ENCODE data around the gene MYO1E.

Gene MYO1E

DNA sequence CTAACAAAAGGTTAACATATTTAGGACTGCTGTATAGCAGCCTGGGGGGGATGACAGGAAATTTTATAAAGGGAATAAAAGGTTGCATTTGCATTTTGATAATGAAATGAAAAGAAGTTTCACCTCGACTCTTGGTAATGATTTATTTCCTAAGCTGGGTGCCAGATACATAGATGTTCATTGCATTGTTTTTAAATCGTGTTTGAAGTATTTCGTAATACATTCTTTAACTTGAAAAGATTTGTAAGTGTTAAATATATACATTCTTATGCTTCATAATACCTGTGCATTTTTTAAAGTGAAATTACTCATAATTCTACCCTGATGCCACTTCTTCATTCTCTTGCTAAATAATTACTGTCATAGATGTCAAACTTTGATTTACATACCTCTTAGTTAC is 143.2 kb downstream of the MYO1E start:
- Histone ChIP-seq H3K4me1 (ENCODE audit: control insufficient read depth, insufficient read depth, low read length) (peaks cover 9% of the 10 kb centered on the region), H3K27ac (ENCODE audit: low read length) (no peak overlapping the region), H3K27me3 (ENCODE audit: control insufficient read depth in 1 of 2, insufficient read depth in 2 of 2, low read length in 2 of 2) (no peaks in the 10 kb centered on the region), H3K9me3 (ENCODE audit: control insufficient read depth in 2 of 2, low read length in 2 of 2) (no peaks in the 10 kb centered on the region), H3K9ac (ENCODE audit: low read length in 2 of 2) (no peak overlapping the region), H3K36me3 (ENCODE audit: control insufficient read depth in 2 of 2, insufficient read depth in 2 of 2, low read length in 2 of 2) (peaks cover 1 to 3% of the 10 kb centered on the region in 2 donors), H3K4me3 (ENCODE audit: low read length in 2 of 2) (no peak overlapping the region)

DNA sequence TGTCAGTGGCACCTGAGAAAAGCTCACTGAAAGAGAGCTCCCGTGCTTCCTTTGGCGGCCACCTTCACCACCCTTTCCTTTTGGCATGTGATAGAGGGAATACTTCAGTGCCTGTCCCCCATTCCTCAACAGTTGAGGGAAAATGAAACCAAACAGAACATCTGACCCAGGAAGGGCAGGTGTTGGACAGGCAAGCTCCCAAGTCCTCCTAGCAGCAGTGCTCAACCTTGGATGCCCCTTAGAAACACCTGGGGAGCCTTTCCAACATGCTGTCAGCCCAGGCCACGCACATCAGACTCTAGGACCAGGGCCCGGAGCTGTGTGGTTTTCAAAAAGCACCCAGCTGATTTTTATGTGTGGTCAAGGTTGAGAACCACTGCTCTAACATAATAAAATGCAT is 143.7 kb downstream of the MYO1E start:
- peaks cover 3 to 6% of the 10 kb centered on the region in 2 donors for H3K36me3 ChIP-seq (ENCODE audit: control insufficient read depth in 2 of 2, insufficient read depth in 2 of 2, low read length in 2 of 2)
- H3K4me1 ChIP-seq (ENCODE audit: control insufficient read depth, insufficient read depth, low read length), result peaks cover 9% of the 10 kb centered on the region
- H3K9me3 ChIP-seq (ENCODE audit: control insufficient read depth in 2 of 2, low read length in 2 of 2), result no peaks in the 10 kb centered on the region
- H3K27ac ChIP-seq (ENCODE audit: low read length), result no peak overlapping the region
- H3K4me3 ChIP-seq (ENCODE audit: low read length in 2 of 2), result no peak overlapping the region
- H3K27me3 ChIP-seq (ENCODE audit: control insufficient read depth in 1 of 2, insufficient read depth in 2 of 2, low read length in 2 of 2), result no peaks in the 10 kb centered on the region
- no peak overlapping the region for H3K9ac ChIP-seq (ENCODE audit: low read length in 2 of 2)

DNA sequence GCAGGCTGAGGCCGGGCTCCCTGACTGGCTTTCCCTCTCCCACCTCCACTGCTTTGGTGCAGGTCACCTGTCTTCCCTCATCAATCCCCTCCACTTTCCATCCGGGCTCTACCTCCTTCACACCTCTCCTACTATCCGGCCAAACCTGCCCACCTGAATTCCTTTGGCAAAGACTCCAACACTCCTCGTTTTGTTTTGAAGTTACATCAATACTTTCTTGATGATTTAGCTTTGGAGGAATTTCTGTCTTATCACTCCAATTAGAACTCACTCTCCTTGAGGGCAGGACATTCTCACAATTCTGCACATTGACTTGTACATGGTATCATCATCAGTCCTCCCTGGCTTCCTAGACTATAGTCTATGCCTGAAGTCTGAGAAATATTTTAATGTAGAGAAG is 145.7 kb downstream of the MYO1E start:
- no peak overlapping the region for H3K9ac ChIP-seq (ENCODE audit: low read length in 2 of 2)
- peaks cover 15 to 16% of the 10 kb centered on the region in 2 donors for H3K36me3 ChIP-seq (ENCODE audit: control insufficient read depth in 2 of 2, insufficient read depth in 2 of 2, low read length in 2 of 2)
- peaks cover 4% of the 10 kb centered on the region for H3K4me1 ChIP-seq (ENCODE audit: control insufficient read depth, insufficient read depth, low read length)
- H3K4me3 ChIP-seq (ENCODE audit: low read length in 2 of 2), result no peak overlapping the region
- H3K27me3 ChIP-seq (ENCODE audit: control insufficient read depth in 1 of 2, insufficient read depth in 2 of 2, low read length in 2 of 2), result no peaks in the 10 kb centered on the region
- no peaks in the 10 kb centered on the region for H3K9me3 ChIP-seq (ENCODE audit: control insufficient read depth in 2 of 2, low read length in 2 of 2)
- H3K27ac ChIP-seq (ENCODE audit: low read length), result no peak overlapping the region

DNA sequence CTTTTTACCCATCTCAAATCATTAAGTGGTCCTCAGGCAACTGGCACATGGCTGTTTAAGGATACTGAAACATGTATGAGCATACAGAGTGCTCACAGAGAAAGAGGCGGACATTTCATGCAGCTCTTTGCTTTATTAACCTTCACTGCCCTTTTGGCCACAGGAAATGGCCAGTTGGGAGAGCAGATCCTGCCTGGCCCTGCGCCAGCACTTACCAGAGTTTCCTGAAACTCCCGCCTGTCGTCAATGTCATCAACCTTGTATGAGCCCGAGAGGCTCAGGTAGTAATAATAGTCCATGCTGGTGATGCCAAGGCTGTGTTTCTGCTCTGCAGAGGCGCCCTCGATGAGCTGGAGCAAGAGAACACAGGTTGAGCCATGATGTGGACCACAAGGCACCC is 148.2 kb downstream of the MYO1E start:
- no peak overlapping the region for H3K4me3 ChIP-seq (ENCODE audit: low read length in 2 of 2)
- peaks cover 2% of the 10 kb centered on the region for H3K4me1 ChIP-seq (ENCODE audit: control insufficient read depth, insufficient read depth, low read length)
- peaks cover 16 to 17% of the 10 kb centered on the region in 2 donors for H3K36me3 ChIP-seq (ENCODE audit: control insufficient read depth in 2 of 2, insufficient read depth in 2 of 2, low read length in 2 of 2)
- no peaks in the 10 kb centered on the region for H3K9me3 ChIP-seq (ENCODE audit: control insufficient read depth in 2 of 2, low read length in 2 of 2)
- H3K27me3 ChIP-seq (ENCODE audit: control insufficient read depth in 1 of 2, insufficient read depth in 2 of 2, low read length in 2 of 2), result no peaks in the 10 kb centered on the region
- H3K9ac ChIP-seq (ENCODE audit: low read length in 2 of 2), result no peak overlapping the region
- H3K27ac ChIP-seq (ENCODE audit: low read length), result no peak overlapping the region

DNA sequence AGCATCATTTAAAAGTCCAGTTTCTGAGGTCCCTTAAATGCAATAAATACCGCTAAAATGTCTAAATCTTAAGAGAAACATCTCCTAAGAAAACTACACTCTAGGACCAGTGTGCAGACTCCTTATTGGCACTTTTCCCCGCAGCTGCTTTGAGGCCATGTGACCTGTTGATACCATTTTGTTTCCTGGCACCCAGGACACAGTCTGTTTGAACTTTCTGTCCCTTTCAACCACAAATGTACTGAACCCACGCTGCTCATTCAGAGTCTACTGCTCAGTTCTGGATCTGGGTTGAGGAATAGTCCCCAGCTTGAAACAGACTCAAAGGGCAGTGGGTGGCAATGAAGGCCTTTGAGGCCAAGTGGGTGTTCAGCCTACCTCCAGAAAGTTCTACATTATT is 148.9 kb downstream of the MYO1E start:
- Histone ChIP-seq H3K27me3 (ENCODE audit: control insufficient read depth in 1 of 2, insufficient read depth in 2 of 2, low read length in 2 of 2) (no peaks in the 10 kb centered on the region), H3K27ac (ENCODE audit: low read length) (no peak overlapping the region), H3K4me1 (ENCODE audit: control insufficient read depth, insufficient read depth, low read length) (peaks cover 2% of the 10 kb centered on the region), H3K36me3 (ENCODE audit: control insufficient read depth in 2 of 2, insufficient read depth in 2 of 2, low read length in 2 of 2) (peaks cover 16 to 17% of the 10 kb centered on the region in 2 donors), H3K4me3 (ENCODE audit: low read length in 2 of 2) (no peak overlapping the region), H3K9ac (ENCODE audit: low read length in 2 of 2) (no peak overlapping the region), H3K9me3 (ENCODE audit: control insufficient read depth in 2 of 2, low read length in 2 of 2) (no peaks in the 10 kb centered on the region)

DNA sequence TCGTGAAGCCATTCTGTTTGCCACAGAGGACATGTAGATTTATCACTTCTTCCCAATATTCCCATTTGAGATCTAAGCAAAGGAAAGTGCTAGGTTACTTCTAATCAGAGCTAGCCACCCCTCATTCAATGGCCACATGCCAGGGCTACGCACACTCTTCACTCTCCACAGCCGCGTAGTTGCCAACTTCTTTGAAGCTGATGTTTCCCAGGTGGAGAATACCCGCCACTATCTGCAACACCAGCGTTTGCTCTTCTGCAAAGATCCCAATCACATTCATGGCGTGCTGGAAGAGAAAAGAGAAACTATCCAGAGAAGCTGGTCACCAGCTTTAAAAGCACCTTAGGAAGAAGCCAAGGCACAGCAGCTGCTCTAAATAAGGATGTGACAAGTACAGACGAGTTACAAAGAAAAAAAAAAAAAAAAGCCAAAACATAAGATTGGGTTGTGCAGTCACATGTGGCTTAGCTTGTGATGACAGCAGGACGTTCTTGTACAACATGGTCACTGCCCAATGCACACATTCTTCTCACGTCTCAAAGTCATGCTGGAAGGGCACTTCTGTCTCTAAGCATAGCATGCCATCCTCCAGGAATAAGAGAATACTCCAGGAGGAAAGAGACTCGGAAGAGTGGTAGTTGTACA is 149.6 kb downstream of the MYO1E start:
- H3K27ac ChIP-seq (ENCODE audit: low read length), result no peak overlapping the region
- no peaks in the 10 kb centered on the region for H3K9me3 ChIP-seq (ENCODE audit: control insufficient read depth in 2 of 2, low read length in 2 of 2)

DNA sequence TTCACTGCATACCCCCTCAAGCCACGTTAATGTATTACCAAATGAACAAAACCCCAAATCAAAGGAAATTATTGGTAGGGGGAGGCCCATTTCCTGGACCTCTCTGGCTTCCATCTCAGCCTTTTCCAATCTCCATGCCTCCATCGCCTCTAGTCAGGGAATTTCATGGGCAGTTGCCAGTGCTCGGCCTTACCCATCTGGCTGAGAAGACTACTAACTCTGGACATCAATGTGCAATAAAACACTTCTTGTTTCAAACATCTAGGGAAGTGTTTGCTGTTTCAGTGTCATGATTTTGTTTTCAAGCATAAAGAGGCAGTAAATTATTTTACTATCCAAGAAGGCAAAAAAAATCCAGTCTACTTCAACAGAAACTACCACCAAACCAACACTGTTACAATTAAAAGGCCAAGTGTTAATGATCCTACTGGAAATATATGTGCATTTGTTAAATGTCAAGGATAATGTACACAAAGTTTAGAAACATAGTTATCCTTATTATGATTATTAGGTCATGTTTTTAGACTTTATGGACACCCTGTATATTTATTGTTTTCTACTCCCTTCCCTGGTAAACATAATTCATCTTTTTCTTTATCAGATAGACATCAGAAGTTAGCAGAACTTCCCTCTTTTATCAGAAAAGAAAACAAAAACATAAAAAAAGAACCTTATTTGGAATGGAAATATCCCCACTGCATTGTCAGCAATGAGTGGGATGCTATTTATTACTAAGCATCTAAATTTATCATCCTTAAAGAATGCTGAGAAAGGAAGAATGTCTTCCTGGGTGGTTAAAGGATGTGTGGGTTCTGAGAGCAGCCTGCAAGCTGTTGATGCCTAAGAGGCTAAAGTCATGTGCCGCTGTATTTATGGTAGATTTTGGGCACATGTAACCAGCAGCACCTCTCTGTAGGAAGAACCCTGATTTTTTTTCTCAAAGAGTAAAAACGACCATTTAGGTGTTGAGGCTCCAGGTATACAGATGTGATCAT is 150.9 kb downstream of the MYO1E start:
- no peak overlapping the region for H3K9ac ChIP-seq (ENCODE audit: low read length in 2 of 2)
- H3K27me3 ChIP-seq (ENCODE audit: control insufficient read depth in 1 of 2, insufficient read depth in 2 of 2, low read length in 2 of 2), result no peaks in the 10 kb centered on the region
- peaks cover 2% of the 10 kb centered on the region for H3K4me1 ChIP-seq (ENCODE audit: control insufficient read depth, insufficient read depth, low read length)
- H3K9me3 ChIP-seq (ENCODE audit: control insufficient read depth in 2 of 2, low read length in 2 of 2), result no peaks in the 10 kb centered on the region
- H3K27ac ChIP-seq (ENCODE audit: low read length), result no peak overlapping the region
- H3K4me3 ChIP-seq (ENCODE audit: low read length in 2 of 2), result no peak overlapping the region
- peaks cover 16 to 21% of the 10 kb centered on the region in 2 donors for H3K36me3 ChIP-seq (ENCODE audit: control insufficient read depth in 2 of 2, insufficient read depth in 2 of 2, low read length in 2 of 2)

More for the DNA sequence above, 149.6 kb downstream of the MYO1E start:
- Histone ChIP-seq H3K9ac (ENCODE audit: low read length in 2 of 2) (no peak overlapping the region), H3K4me3 (ENCODE audit: low read length in 2 of 2) (peak overlapping the region in 1 of 2 donors; percentile 8), H3K36me3 (ENCODE audit: control insufficient read depth in 2 of 2, insufficient read depth in 2 of 2, low read length in 2 of 2) (peaks cover 16 to 17% of the 10 kb centered on the region in 2 donors), H3K27me3 (ENCODE audit: control insufficient read depth in 1 of 2, insufficient read depth in 2 of 2, low read length in 2 of 2) (no peaks in the 10 kb centered on the region), H3K4me1 (ENCODE audit: control insufficient read depth, insufficient read depth, low read length) (peaks cover 2% of the 10 kb centered on the region)

DNA sequence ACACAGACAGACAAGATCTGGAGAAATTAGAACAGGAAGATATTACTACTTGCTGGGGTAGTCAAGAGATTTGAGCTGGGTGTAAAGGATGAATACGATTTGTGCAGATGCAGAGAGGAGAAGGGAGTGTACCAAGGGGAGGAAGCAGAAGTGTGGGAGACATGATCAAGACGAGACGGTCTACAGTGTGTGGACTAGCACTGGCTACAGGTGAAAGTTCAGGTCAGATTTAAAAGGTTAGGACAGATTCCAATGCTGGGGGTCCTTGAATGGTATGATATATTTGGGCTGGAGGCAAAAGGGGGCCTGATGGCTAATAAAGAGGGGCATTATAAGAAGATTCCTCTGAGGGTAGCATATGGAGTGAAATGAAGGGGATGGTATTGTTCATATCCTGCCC is 154.0 kb downstream of the MYO1E start:
- Histone ChIP-seq H3K36me3 (ENCODE audit: control insufficient read depth in 2 of 2, insufficient read depth in 2 of 2, low read length in 2 of 2) (peaks cover 11 to 27% of the 10 kb centered on the region in 2 donors), H3K4me3 (ENCODE audit: low read length in 2 of 2) (no peak overlapping the region), H3K27ac (ENCODE audit: low read length) (no peak overlapping the region), H3K27me3 (ENCODE audit: control insufficient read depth in 1 of 2, insufficient read depth in 2 of 2, low read length in 2 of 2) (no peaks in the 10 kb centered on the region), H3K4me1 (ENCODE audit: control insufficient read depth, insufficient read depth, low read length) (peaks cover 2% of the 10 kb centered on the region), H3K9ac (ENCODE audit: low read length in 2 of 2) (no peak overlapping the region), H3K9me3 (ENCODE audit: control insufficient read depth in 2 of 2, low read length in 2 of 2) (no peaks in the 10 kb centered on the region)

DNA sequence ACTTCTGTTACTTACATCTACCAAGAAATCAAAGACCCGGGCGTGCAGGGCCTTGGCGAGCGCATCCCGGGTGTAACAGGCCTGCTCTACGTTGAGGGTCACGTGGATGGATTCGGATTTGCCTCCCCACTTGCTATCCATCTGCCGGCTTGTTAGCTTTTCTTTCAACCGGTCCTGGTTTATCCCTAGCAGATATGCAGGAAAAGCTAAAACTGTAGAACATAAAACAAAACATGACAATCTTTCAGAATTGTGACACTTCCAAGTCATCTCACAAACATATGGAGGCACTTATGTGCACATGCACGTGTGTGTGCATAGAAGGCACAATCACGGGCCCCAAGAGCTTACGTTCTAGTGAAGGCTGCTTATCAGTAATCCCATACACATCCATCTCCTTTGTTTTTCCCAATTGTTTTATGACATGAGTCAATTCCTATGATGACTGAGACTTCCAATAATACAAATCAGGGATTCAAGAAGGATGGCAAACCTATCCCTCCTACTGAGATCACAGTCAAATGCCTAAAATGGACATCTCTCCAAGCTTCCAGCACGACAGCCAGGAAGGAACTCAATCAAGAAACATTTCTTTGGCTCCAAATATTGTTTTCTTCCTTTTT is 154.7 kb downstream of the MYO1E start:
- Histone ChIP-seq H3K9me3 (ENCODE audit: control insufficient read depth in 2 of 2, low read length in 2 of 2) (no peaks in the 10 kb centered on the region), H3K36me3 (ENCODE audit: control insufficient read depth in 2 of 2, insufficient read depth in 2 of 2, low read length in 2 of 2) (peaks cover 9 to 23% of the 10 kb centered on the region in 2 donors), H3K4me1 (ENCODE audit: control insufficient read depth, insufficient read depth, low read length) (no peaks in the 10 kb centered on the region), H3K27me3 (ENCODE audit: control insufficient read depth in 1 of 2, insufficient read depth in 2 of 2, low read length in 2 of 2) (no peaks in the 10 kb centered on the region), H3K4me3 (ENCODE audit: low read length in 2 of 2) (no peak overlapping the region), H3K27ac (ENCODE audit: low read length) (no peak overlapping the region), H3K9ac (ENCODE audit: low read length in 2 of 2) (no peak overlapping the region)

DNA sequence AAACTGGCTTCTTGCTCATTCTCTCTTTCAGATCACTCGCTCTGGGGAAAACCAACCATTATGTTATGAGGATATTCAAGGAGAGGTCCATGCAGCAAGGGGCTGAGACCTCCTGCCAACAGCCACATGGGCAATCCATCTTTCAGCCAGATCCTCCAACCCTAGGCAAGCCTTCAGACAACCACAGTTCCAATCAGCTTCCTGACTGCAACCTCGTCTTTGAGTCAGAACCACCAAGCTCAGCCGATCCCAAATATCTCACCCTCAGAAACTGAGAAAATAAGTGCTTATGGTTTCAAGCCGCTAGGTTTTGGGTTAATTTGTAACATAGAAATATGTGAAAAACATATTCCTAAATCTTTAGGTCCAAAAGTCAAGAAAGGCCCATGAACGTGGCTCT is 155.8 kb downstream of the MYO1E start:
- Histone ChIP-seq H3K4me3 (ENCODE audit: low read length in 2 of 2) (no peak overlapping the region), H3K27me3 (ENCODE audit: control insufficient read depth in 1 of 2, insufficient read depth in 2 of 2, low read length in 2 of 2) (no peaks in the 10 kb centered on the region), H3K9me3 (ENCODE audit: control insufficient read depth in 2 of 2, low read length in 2 of 2) (no peaks in the 10 kb centered on the region), H3K9ac (ENCODE audit: low read length in 2 of 2) (no peak overlapping the region), H3K36me3 (ENCODE audit: control insufficient read depth in 2 of 2, insufficient read depth in 2 of 2, low read length in 2 of 2) (peaks cover 4 to 23% of the 10 kb centered on the region in 2 donors), H3K4me1 (ENCODE audit: control insufficient read depth, insufficient read depth, low read length) (no peaks in the 10 kb centered on the region), H3K27ac (ENCODE audit: low read length) (no peak overlapping the region)

All from stomach smooth muscle (tissue), 2 donors.